Glutamatergic neuron (in vitro differentiated cells): ENCODE data around the gene NRDE2. TPM values are rescaled to one million over a fixed set of nuclear protein-coding genes. Genes with fewer than 3 reads are reported as not detected.

Experiments used
- DNase-seq: peaks from one replicate; pipeline ENCODE4 v3.0.0; 2022
- H3K27ac Mint-ChIP-seq: one replicate; pipeline ENCODE4 v1.8.0; 2020; ENCODE audit warnings: mild to moderate bottlenecking, mixed read lengths, inconsistent platforms; ENCODE audit not compliant: unreplicated experiment
- H3K27me3 Mint-ChIP-seq: one replicate; pipeline ENCODE4 v1.8.0; 2020; ENCODE audit warnings: mild to moderate bottlenecking, moderate library complexity, mixed read lengths, inconsistent platforms; ENCODE audit not compliant: unreplicated experiment
- H3K36me3 Mint-ChIP-seq: one replicate; pipeline ENCODE4 v1.8.0; 2020; ENCODE audit warnings: mild to moderate bottlenecking, mixed read lengths, inconsistent platforms; ENCODE audit not compliant: unreplicated experiment
- H3K4me1 Mint-ChIP-seq: one replicate; pipeline ENCODE4 v1.8.0; 2020; ENCODE audit warnings: mild to moderate bottlenecking, low read depth, mixed read lengths, inconsistent platforms; ENCODE audit not compliant: unreplicated experiment
- H3K4me3 Mint-ChIP-seq: one replicate; pipeline ENCODE4 v1.8.0; 2020; ENCODE audit warnings: mild to moderate bottlenecking, mixed read lengths, inconsistent platforms; ENCODE audit not compliant: unreplicated experiment
- H3K9me3 Mint-ChIP-seq: one replicate; pipeline ENCODE4 v1.8.0; 2020; ENCODE audit warnings: mild to moderate bottlenecking, moderate library complexity, mixed read lengths, inconsistent platforms; ENCODE audit not compliant: unreplicated experiment
- total RNA-seq: library from RNA; stranded (reverse); fragmentation: NEBNext Ultra II Directional; extraction: Animal tissue kit (Norgen Biotek cat#: 25700); gene quantifications from one replicate; pipeline ENCODE4 v1.2.1, GENCODE V29; 2021; ENCODE audit not compliant: unreplicated experiment
- TF ChIP-seq, protein P1 (sequence below): fragments of 200-600 bp; sonication (generic); IDR thresholded peaks from one replicate; pipeline ENCODE4 v1.5.0; 2021; ENCODE audit not compliant: partially characterized antibody, unreplicated experiment

Gene NRDE2
- total RNA-seq, 1 donor from 2014 or later: 22.4 TPM

DNA sequence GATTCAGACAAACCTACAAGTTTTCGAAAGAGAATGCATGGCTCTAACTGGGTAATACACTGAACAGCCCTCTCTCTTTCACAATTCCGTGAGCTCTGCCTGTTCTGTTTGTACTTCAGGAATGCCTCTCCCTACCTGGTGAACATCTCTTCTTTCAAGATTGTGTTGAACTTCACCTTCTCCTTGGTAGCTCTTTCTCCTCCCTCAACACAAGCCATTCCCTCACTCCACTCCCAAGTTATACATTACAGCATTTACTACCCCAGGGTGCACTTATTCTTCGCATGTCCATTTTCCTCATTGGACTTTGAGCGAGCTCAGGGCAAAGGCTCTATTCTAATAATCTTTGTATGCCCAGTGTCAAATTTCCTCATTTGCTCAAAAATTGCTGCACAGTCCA lies 28.3 kb downstream of the NRDE2 start:
- Mint-ChIP-seq H3K36me3 (no peaks in the 10 kb centered on the region), H3K27me3 (no peaks in the 10 kb centered on the region), H3K27ac (no peak overlapping the region), H3K4me3 (no peak overlapping the region), H3K9me3 (peaks cover 4% of the 10 kb centered on the region), H3K4me1 (peaks cover 7% of the 10 kb centered on the region)
- TF ChIP-seq, protein P1, sequence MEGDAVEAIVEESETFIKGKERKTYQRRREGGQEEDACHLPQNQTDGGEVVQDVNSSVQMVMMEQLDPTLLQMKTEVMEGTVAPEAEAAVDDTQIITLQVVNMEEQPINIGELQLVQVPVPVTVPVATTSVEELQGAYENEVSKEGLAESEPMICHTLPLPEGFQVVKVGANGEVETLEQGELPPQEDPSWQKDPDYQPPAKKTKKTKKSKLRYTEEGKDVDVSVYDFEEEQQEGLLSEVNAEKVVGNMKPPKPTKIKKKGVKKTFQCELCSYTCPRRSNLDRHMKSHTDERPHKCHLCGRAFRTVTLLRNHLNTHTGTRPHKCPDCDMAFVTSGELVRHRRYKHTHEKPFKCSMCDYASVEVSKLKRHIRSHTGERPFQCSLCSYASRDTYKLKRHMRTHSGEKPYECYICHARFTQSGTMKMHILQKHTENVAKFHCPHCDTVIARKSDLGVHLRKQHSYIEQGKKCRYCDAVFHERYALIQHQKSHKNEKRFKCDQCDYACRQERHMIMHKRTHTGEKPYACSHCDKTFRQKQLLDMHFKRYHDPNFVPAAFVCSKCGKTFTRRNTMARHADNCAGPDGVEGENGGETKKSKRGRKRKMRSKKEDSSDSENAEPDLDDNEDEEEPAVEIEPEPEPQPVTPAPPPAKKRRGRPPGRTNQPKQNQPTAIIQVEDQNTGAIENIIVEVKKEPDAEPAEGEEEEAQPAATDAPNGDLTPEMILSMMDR: no peak
- no peak for DNase-seq

- Mint-ChIP-seq H3K4me3 (no peak overlapping the region), H3K4me1 (peaks cover 7% of the 10 kb centered on the region), H3K9me3 (peaks cover 4% of the 10 kb centered on the region), H3K27me3 (no peaks in the 10 kb centered on the region), H3K27ac (no peak overlapping the region), H3K36me3 (no peaks in the 10 kb centered on the region)
- TF ChIP-seq, protein P1: no peak
- DNase-seq: no peak
Observed at GRCh38 chr14:90302529-90303303, 29.0 kb downstream of the NRDE2 start.

- H3K4me3 Mint-ChIP-seq: no peak overlapping the region
- no peak overlapping the region for H3K27ac Mint-ChIP-seq
- TF ChIP-seq, protein P1: no peak
- H3K4me1 Mint-ChIP-seq: peaks cover 7% of the 10 kb centered on the region
- DNase-seq: no peak
- no peaks in the 10 kb centered on the region for H3K36me3 Mint-ChIP-seq
- no peaks in the 10 kb centered on the region for H3K27me3 Mint-ChIP-seq
- peaks cover 4% of the 10 kb centered on the region for H3K9me3 Mint-ChIP-seq
Observed at GRCh38 chr14:90301668-90302090, 30.1 kb downstream of the NRDE2 start.

DNA sequence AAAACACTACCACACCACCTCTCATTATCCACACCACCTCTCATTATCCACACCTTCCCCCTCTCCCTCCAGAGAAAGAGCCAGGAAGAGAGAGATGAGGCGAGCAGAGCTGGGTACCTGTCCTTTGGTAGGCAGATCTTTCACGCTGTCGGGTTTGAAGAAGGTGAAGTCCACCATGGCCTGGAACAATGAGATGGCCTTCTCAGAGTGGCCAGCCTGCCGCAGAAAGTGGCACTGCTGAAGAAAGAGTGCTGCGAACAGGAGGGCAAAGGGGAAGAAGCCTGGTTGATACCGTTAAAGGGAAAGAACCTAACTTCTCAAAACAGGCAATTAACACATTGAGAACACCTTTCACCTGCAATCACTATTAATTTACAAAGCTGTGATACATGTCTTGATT lies 30.6 kb downstream of the NRDE2 start:
- no peak for DNase-seq
- Mint-ChIP-seq H3K4me1 (peaks cover 7% of the 10 kb centered on the region), H3K4me3 (no peak overlapping the region), H3K27me3 (no peaks in the 10 kb centered on the region), H3K9me3 (peaks cover 4% of the 10 kb centered on the region), H3K27ac (no peak overlapping the region), H3K36me3 (no peaks in the 10 kb centered on the region)
- TF ChIP-seq, protein P1: no peak

DNA sequence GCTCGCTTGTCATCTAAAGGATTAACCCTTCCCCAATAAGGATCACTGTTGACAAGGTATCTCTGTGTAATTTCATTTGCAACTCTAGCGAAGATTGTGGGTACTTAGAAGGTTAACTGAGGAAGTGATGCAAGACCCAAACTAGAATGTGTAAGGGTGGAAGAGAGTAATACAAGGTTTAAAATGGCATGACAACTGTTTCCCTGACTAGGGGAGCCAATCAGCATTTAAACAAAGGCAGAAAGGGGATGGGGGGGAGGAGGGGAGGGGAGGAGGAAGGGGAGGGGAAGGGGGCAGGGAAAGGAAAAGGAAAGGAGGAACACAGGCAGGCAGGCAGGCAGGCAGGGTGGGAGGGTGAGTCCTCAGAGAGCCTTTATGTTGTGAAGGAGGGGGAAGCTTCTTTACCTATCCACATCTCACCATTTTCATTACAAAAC lies 31.1 kb downstream of the NRDE2 start:
- Mint-ChIP-seq H3K27ac (no peak overlapping the region), H3K36me3 (no peaks in the 10 kb centered on the region), H3K4me1 (peaks cover 7% of the 10 kb centered on the region), H3K4me3 (no peak overlapping the region), H3K27me3 (no peaks in the 10 kb centered on the region), H3K9me3 (peaks cover 4% of the 10 kb centered on the region)
- TF ChIP-seq, protein P1: no peak
- DNase-seq: no peak
